ENCODE results near the gene ARAP3. TPM values are rescaled to one million over a fixed set of nuclear protein-coding genes. Genes with fewer than 3 reads are reported as not detected.
A peak's percentile ranks its signal among the peaks of the same experiment; 100 is the strongest.

ARAP3 gene
- polyA plus RNA-seq, 1 donor = 13.0 TPM

GRCh38 chr5:141672841-141673813 lies 8.9 kb downstream of the ARAP3 start:
- DNase-seq (ENCODE audit: low read depth) = no peak

DNA sequence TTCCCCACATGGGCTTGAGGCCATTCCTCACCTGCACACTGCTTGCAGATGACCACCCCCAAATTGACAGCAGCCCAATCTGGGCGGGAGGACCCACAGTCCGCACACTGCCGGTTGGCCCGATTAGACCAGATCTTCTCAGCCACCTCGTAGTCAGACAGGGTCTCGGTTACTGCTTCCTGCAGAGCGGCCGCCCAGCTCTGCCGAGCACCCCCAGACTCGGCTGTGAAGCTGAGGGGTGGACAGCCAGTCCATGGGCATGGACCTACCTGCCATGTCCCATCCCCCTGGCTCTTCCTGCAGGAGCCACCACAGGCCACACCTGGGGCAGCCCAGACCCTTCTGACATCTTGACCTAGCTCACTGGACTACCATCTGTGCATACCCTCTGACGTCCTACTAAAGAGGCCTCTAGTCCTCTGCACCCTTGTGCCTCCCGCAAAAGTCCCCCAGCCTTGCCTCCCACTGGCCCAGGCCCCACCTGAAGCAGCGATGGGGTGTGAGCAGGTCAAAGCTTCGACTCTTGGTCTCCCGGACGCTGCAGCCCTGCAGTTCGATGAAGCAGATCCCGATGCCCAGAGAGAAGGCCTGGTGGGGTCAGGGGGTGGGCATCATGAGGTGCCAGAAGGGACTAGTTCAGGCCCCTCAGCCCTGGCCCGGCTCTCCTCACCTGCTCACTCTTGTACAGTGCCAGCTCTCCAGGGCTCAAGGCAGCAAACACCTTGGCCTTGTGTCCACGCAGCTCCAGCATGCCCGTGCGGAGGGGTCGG lies 9.8 kb downstream of the ARAP3 start:
- DNase-seq (ENCODE audit: low read depth) = no peak

- DNase-seq (ENCODE audit: low read depth) = no peak
Measured at GRCh38 chr5:141669520-141669919, 12.5 kb downstream of the ARAP3 start.

DNA sequence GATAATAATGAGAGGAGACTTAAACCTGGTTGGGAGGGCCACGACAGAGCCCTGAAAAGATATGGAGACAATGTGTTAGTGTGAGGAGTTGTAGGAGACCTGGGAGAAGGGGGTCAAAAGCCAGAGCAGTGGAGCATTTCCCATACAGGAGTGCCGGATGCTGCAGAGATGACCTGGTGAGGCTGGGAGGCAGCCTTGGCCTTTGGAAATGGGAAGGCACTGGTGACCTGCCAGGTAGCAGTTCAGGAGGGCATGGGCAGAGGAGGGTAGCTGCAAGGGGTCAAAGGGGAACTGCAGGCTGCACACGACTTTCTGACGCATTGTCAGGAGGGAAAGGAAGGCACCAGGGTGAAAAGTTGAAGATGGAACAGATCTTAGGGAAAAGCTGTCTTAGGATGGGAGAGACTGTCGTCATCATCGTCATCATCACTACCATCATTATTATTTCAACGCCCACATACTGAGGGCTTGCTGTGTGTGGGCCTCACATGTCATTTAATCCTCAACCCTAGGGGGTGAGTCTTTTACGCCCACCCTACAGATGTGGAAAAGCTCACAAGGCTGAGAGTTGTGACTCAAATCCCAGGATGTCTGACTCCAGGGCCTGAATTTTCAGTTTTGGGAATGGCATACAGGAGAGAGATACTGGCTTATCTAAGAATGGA lies 13.3 kb downstream of the ARAP3 start:
- no peak for DNase-seq (ENCODE audit: low read depth)

GRCh38 chr5:141665995-141666940 lies 15.8 kb downstream of the ARAP3 start:
- no peak for DNase-seq (ENCODE audit: low read depth)

DNA sequence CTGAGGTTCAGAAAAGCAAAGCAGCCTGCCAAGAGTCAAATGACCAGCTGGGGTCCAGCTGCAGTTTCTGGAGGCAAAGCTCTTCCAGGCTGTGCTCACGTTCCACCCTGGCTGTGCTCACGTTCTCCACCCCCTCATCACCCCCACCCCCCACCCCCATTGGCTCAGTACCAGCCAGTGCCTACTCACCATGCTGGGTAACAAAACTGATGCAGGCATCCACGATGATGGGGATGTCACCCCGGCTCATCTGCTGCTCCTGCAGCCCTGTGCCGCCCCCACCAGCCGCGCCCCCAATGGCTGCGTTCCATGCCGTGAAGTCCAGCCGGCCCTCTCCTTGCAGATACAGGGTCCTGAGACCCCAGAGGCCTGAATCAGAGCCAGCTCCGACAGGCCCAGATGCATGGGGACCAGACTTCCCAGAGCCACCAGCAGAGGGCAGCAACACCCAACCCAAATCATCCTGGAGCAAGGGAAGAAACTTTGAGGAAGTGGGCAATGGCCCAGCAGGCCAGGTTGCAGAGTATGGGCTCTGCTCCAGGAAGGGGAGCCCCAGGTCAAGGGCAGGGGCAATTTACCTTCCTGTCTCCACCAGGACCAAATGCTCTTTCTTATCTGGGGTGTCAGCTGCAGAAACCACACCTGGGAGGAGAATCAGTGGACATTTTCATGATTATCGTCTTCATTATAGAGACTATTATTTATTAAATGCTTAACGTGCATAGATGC lies 17.1 kb downstream of the ARAP3 start:
- DNase-seq (ENCODE audit: low read depth) = peak; percentile 39

DNA sequence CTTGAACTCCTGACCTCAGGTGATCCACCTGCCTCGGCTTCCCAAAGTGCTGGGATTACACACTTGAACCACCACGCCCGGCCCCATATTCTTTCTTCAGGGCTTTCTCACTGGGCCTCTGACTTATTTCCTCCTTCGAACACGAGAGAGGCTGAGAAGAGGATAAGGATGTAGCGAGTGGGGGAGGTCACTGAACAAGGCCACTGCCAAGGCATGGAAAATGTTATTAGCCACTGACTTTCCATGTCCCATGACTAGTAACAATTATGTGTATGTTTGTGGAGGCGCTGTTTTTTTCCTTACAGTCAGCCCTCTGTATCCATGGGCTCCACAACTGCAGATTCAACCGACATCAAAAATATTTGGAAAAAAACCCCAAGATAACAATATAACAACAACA lies 18.5 kb downstream of the ARAP3 start:
- no peak for DNase-seq (ENCODE audit: low read depth)

- no peak for DNase-seq (ENCODE audit: low read depth)
Measured at GRCh38 chr5:141662028-141662427, 20.0 kb downstream of the ARAP3 start.

DNA sequence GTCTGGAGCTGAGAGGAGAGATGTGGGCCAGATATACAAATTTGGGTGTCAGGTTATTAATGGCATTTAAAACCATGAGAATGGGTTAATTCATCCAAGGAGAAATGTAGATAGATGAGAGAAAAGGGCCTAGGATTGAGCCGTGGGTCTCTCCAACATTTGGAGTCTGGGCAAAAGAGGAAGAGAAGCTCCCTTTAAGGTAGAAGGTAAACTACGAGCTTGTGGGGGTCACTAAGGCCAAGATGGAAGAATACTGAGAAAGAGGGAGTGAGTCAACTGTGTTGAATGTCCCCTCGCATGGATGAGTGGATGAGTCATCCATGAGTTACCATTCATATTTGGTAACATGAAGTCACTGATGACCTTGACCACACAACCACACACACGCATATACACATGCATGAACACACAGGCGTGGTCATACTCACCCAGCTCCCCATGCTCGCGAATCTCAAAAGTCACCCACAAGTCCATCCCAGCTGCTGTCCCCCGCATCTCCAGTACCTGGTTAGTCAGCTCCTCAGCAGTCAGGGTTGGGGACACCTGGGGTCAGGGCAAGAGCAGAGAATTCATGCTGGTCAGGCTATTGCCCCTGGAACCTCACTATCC lies 24.0 kb downstream of the ARAP3 start:
- DNase-seq (ENCODE audit: low read depth) = no peak

GRCh38 chr5:141657404-141657803 lies 24.6 kb downstream of the ARAP3 start:
- DNase-seq (ENCODE audit: low read depth) = no peak

GRCh38 chr5:141656396-141656795 lies 25.6 kb downstream of the ARAP3 start:
- no peak for DNase-seq (ENCODE audit: low read depth)

GRCh38 chr5:141655020-141655419 lies 27.0 kb downstream of the ARAP3 start:
- no peak for DNase-seq (ENCODE audit: low read depth)

DNA sequence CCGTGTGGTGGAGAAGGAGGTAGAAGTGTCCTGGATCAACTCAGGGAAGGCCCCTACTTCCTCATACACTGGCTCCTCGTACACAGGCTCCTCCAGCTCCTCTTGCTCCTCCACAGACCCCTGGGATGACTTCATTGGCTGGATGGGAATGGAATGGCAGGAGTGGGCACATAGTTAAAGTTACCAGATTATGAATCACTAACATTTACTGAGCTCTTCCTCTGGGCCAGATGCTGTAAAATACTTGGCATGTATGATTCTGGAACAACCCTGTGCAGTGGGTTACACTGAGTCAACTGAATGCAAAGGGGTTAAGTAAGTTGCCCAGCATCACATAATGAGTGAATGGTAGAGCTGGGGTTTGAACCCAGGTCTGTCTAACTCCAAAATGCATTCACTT lies 27.7 kb downstream of the ARAP3 start:
- DNase-seq (ENCODE audit: low read depth) = no peak

GRCh38 chr5:141651728-141652105 lies 30.3 kb downstream of the ARAP3 start:
- DNase-seq (ENCODE audit: low read depth) = no peak

- DNase-seq (ENCODE audit: low read depth) = peak; percentile 20
Measured at GRCh38 chr5:141650851-141651727, 30.9 kb downstream of the ARAP3 start, which contains the start of gene FCHSD1. FCHSD1 (minus strand) TSS chr5:141651418; CDS start chr5:141651368, 50 bp downstream.

GRCh38 chr5:141649972-141650371 lies 32.1 kb downstream of the ARAP3 start:
- DNase-seq (ENCODE audit: low read depth) = no peak

- no peak for DNase-seq (ENCODE audit: low read depth)
Measured at GRCh38 chr5:141649056-141649688, 32.9 kb downstream of the ARAP3 start.

DNA sequence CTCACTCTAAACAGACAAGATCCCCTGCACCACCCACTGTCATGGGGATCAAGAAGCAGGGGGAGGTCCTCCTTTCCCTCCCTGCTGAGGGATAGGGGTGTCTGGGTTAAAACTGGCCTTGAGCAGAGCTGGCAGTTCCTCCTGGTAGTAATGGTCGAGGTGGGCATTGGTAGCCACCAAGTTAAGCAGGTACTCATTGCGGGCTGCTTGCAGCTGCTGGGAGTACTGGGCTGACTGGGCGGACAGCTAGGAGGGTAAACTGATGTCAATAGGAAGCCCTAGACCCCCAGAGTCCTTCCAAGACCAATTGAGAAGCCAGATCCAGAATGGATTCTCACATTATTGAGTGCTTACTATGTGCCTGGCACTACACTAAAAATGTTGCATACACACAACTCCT lies 34.2 kb downstream of the ARAP3 start:
- no peak for DNase-seq (ENCODE audit: low read depth)
